Calu3 (cell line): ENCODE measurements around the gene UVSSA. TPM values are rescaled to one million over a fixed set of nuclear protein-coding genes. Genes with fewer than 3 reads are reported as not detected.

Experiments
- BruUV-seq: library from RNA; stranded (reverse); fragments of 400-500 nt; replicated peaks from 2 replicates; lab custom pipeline; 2021; lab: Mats Ljungman, UMichigan
- CTCF ChIA-PET: fragments of 300-600 bp; sonication (Branson Sonifier 250); formaldehyde crosslinking; loops from one replicate; lab custom pipeline; 2022; ENCODE audit warnings: antibody characterized with exemption; lab: Charles Lee
- DNase-seq: peaks from one replicate; pipeline ENCODE4 v3.0.0; 2022
- H3K27ac Mint-ChIP-seq: one replicate; pipeline ENCODE4 v1.8.0; 2022; ENCODE audit warnings: mixed read lengths; ENCODE audit not compliant: unreplicated experiment
- H3K27me3 Mint-ChIP-seq: one replicate; pipeline ENCODE4 v1.8.0; 2022; ENCODE audit warnings: mixed read lengths; ENCODE audit not compliant: unreplicated experiment
- H3K36me3 Mint-ChIP-seq: one replicate; pipeline ENCODE4 v1.8.0; 2022; ENCODE audit warnings: mild to moderate bottlenecking, moderate library complexity, mixed read lengths; ENCODE audit not compliant: insufficient read depth, unreplicated experiment
- H3K4me1 Mint-ChIP-seq: one replicate; pipeline ENCODE4 v1.8.0; 2022; ENCODE audit warnings: mild to moderate bottlenecking, low read depth, mixed read lengths; ENCODE audit not compliant: unreplicated experiment
- H3K4me3 Mint-ChIP-seq: one replicate; pipeline ENCODE4 v1.8.0; 2022; ENCODE audit warnings: mild to moderate bottlenecking, low read depth, moderate library complexity, mixed read lengths; ENCODE audit not compliant: unreplicated experiment
- H3K9me3 Mint-ChIP-seq: one replicate; pipeline ENCODE4 v1.8.0; 2022; ENCODE audit warnings: low read depth, mixed read lengths; ENCODE audit not compliant: unreplicated experiment
- CTCF ChIP-seq: fragments of 200-600 bp; IDR thresholded peaks from one replicate; pipeline ENCODE4 v1.8.0; 2022; ENCODE audit warnings: antibody characterized with exemption; ENCODE audit not compliant: unreplicated experiment
- intact Hi-C: fragments of 100-400 bp; cut with micrococcal nuclease; formaldehyde crosslinking; loops from one replicate; pipeline ENCODE4 v1.10.0; 2022; ENCODE audit not compliant: unreplicated experiment
- total RNA-seq: library from RNA; stranded (reverse); gene quantifications from 2 replicates; pipeline ENCODE4 v1.2.3, GENCODE V29; 2022

The UVSSA gene
- total RNA-seq, 1 experiment from 2014 or later = 19.9 TPM

- H3K27ac Mint-ChIP-seq = no peak overlapping the region
- no peaks in the 10 kb centered on the region for H3K4me1 Mint-ChIP-seq
- H3K36me3 Mint-ChIP-seq = peaks cover 9% of the 10 kb centered on the region
- H3K4me3 Mint-ChIP-seq = no peak overlapping the region
- no peak for TF ChIP-seq CTCF
- CTCF ChIA-PET = no interaction called here
- intact Hi-C loops = no loop called here
- H3K27me3 Mint-ChIP-seq = no peaks in the 10 kb centered on the region
- H3K9me3 Mint-ChIP-seq = peaks cover 4% of the 10 kb centered on the region
- BruUV-seq = no TSS peak
- DNase-seq = no peak
Observed at GRCh38 chr4:1400191-1400805, 53.3 kb downstream of the UVSSA start.

GRCh38 chr4:1400831-1401408, 53.9 kb downstream of the UVSSA start:
- no TSS peak for BruUV-seq
- no peak for TF ChIP-seq CTCF
- H3K9me3 Mint-ChIP-seq = peaks cover 2% of the 10 kb centered on the region
- DNase-seq = no peak
- CTCF ChIA-PET = no interaction called here
- no peaks in the 10 kb centered on the region for H3K27me3 Mint-ChIP-seq
- no peaks in the 10 kb centered on the region for H3K4me1 Mint-ChIP-seq
- no peak overlapping the region for H3K4me3 Mint-ChIP-seq
- intact Hi-C loops = no loop called here
- no peak overlapping the region for H3K27ac Mint-ChIP-seq
- peaks cover 5% of the 10 kb centered on the region for H3K36me3 Mint-ChIP-seq

- intact Hi-C loops = no loop called here
- no peak for TF ChIP-seq CTCF
- no peak overlapping the region for H3K4me3 Mint-ChIP-seq
- no peak overlapping the region for H3K27ac Mint-ChIP-seq
- no peaks in the 10 kb centered on the region for H3K4me1 Mint-ChIP-seq
- no TSS peak for BruUV-seq
- peaks cover 4% of the 10 kb centered on the region for H3K36me3 Mint-ChIP-seq
- no peaks in the 10 kb centered on the region for H3K27me3 Mint-ChIP-seq
- no peak for DNase-seq
- peaks cover 2% of the 10 kb centered on the region for H3K9me3 Mint-ChIP-seq
- CTCF ChIA-PET = no interaction called here
Observed at GRCh38 chr4:1401409-1402020, 54.5 kb downstream of the UVSSA start.

- no peak for DNase-seq
- no peak overlapping the region for H3K4me3 Mint-ChIP-seq
- CTCF ChIA-PET = no interaction called here
- TF ChIP-seq CTCF = no peak
- H3K27ac Mint-ChIP-seq = no peak overlapping the region
- H3K4me1 Mint-ChIP-seq = no peaks in the 10 kb centered on the region
- intact Hi-C loops = no loop called here
- peaks cover 2% of the 10 kb centered on the region for H3K9me3 Mint-ChIP-seq
- H3K27me3 Mint-ChIP-seq = no peaks in the 10 kb centered on the region
- BruUV-seq = no TSS peak
- no peaks in the 10 kb centered on the region for H3K36me3 Mint-ChIP-seq
Observed at GRCh38 chr4:1402021-1402515, 55.1 kb downstream of the UVSSA start.
